IMR-90 (cell line): ENCODE data around the gene SOX4.

Source experiments
- BHLHE40 ChIP-seq: fragments of 150-350 bp; IDR thresholded peaks from 2 replicates; pipeline ENCODE4 v1.6.1; 2016; ENCODE audit warnings: mild to moderate bottlenecking, low read depth, low read length
- CTCF ChIP-seq: conservative IDR thresholded peaks from 2 replicates; pipeline ENCODE4 v1.5.1; 2012; ENCODE audit warnings: mild to moderate bottlenecking, low read depth, low read length, improper control_type of control experiment
- POLR2A ChIP-seq: IDR thresholded peaks from 2 replicates; pipeline ENCODE4 v1.6.1; 2012; ENCODE audit warnings: mild to moderate bottlenecking, low read depth, low read length
- USF2 ChIP-seq: fragments of 150-350 bp; IDR thresholded peaks from 2 replicates; pipeline ENCODE4 v1.6.1; 2017; ENCODE audit warnings: mild to moderate bottlenecking, antibody characterized with exemption, low read length, low read depth

GRCh38 chr6:21604081-21604480 is 10.5 kb downstream of the SOX4 start:
- TF ChIP-seq POLR2A, result no peak
- TF ChIP-seq USF2, result no peak
- TF ChIP-seq CTCF, result no peak
- TF ChIP-seq BHLHE40, result no peak
